Aorta (tissue), 5 donors: Measurements from ENCODE around the gene BCAR1. TPM values are rescaled to one million over a fixed set of nuclear protein-coding genes. Genes with fewer than 3 reads are reported as not detected.
A peak's percentile ranks its signal among the peaks of the same experiment; 100 is the strongest.
"Not testable (repeated sequence)": the region's sequence is repeated elsewhere in the genome, so short reads cannot be mapped to it uniquely, and the experiment has no call there.

Source experiments
- ATAC-seq: fragments of 200-7000 bp; cut with Tn5 transposase; one replicate; pipeline ENCODE4 v1.9.1; 2022; ENCODE audit warnings: moderate library complexity; ENCODE audit not compliant: low FRiP score
- DNase-seq, 2 donors: peaks; one replicate each; pipeline ENCODE4 v3.0.0-alpha.2; 2020
- H3K27ac ChIP-seq, 2 donors: one replicate each; pipeline ENCODE4 v1.5.1; 2013; ENCODE audit warnings: low read length in 2 of 2, mild to moderate bottlenecking in 2 of 2, moderate library complexity in 2 of 2, control low read depth in 1 of 2, inconsistent platforms in 1 of 2, low read depth in 1 of 2
- H3K27me3 ChIP-seq, 2 donors: one replicate each; pipeline ENCODE4 v1.6.1; 2013; ENCODE audit warnings: control low read depth in 1 of 2, low read length in 1 of 2, mild to moderate bottlenecking in 1 of 2, moderate library complexity in 1 of 2; ENCODE audit not compliant: insufficient read depth in 2 of 2, control insufficient read depth in 1 of 2
- H3K36me3 ChIP-seq, 2 donors: one replicate each; pipeline ENCODE4 v1.6.1; 2013; ENCODE audit warnings: control low read depth in 1 of 2, low read length in 1 of 2, mild to moderate bottlenecking in 1 of 2; ENCODE audit not compliant: insufficient read depth in 2 of 2, control insufficient read depth in 1 of 2
- H3K4me1 ChIP-seq, 2 donors: one replicate each; pipeline ENCODE4 v1.6.1; 2013; ENCODE audit warnings: low read length in 2 of 2, control low read depth in 1 of 2, mild to moderate bottlenecking in 1 of 2, moderate library complexity in 1 of 2; ENCODE audit not compliant: insufficient read depth in 2 of 2, control insufficient read depth in 1 of 2
- H3K4me3 ChIP-seq, 2 donors: one replicate each; pipeline ENCODE4 v1.5.1; 2013; ENCODE audit warnings: low read length in 2 of 2, control low read depth in 1 of 2, mild to moderate bottlenecking in 1 of 2
- H3K9me3 ChIP-seq: one replicate; pipeline ENCODE4 v1.6.1; 2013; ENCODE audit warnings: mild to moderate bottlenecking, low read length; ENCODE audit not compliant: control insufficient read depth
- WGBS, 2 donors: extraction: QIAGEN DNeasy Blood & Tissue Kit; methylation state at CpG; one replicate each; pipeline ENCODE4 v1.1.7; 2013; 5-methylcytosine and 5-hydroxymethylcytosine counted together
- intact Hi-C, 2 donors: fragments of 100-400 bp; cut with DNase I; formaldehyde crosslinking; loops; one replicate each; pipeline versions ENCODE4 v1.14.2 to v1.15.0; 2022
- polyA plus RNA-seq, 2 donors: library from polyadenylated mRNA; stranded (reverse); fragments of 200-250 nt; gene quantifications; one replicate each; pipeline ENCODE4 v1.2.3, GENCODE V29; 2013
- total RNA-seq, 2 donors: library from RNA; stranded (reverse); fragmentation: NEBNext Ultra II Directional; extraction: Animal tissue kit (Norgen Biotek cat#: 25700); gene quantifications; one replicate each; pipeline ENCODE4 v1.2.1, GENCODE V29; 2021
- donor health status: healthy with polysubstance abuse.
- donor health status: Bipolar disorder and iron deficiency.
- donor health status: DM: no; HTN: no; CAD: no.
- donor health status: DM: no; HTN: no; CAD: no.
- donor health status: DM: yes; HTN: yes; CAD: no.

Gene BCAR1
- total and polyA plus RNA-seq, 4 donors = 28.7 to 140 (median 90.5) TPM

- no peaks in the 10 kb centered on the region for H3K4me1 ChIP-seq
- no peaks in the 10 kb centered on the region for H3K9me3 ChIP-seq
- WGBS, 2 donors = 37 to 53% methylated on average over 5 of the region's 5 CpGs
- H3K27me3 ChIP-seq = no peaks in the 10 kb centered on the region
- H3K27ac ChIP-seq = no peak overlapping the region
- ATAC-seq (no peak), DNase-seq (no peak)
- H3K4me3 ChIP-seq = no peak overlapping the region
- intact Hi-C loops = no loop called here
- no peaks in the 10 kb centered on the region for H3K36me3 ChIP-seq
Measured at GRCh38 chr16:75219838-75220237, 31.6 kb downstream of the BCAR1 start.

- intact Hi-C loops = no loop called here
- ATAC-seq (no peak), DNase-seq (no peak)
- H3K9me3 ChIP-seq = no peaks in the 10 kb centered on the region
- H3K4me3 ChIP-seq = no peak overlapping the region
- H3K27me3 ChIP-seq = no peaks in the 10 kb centered on the region
- no peaks in the 10 kb centered on the region for H3K36me3 ChIP-seq
- H3K27ac ChIP-seq = no peak overlapping the region
- no peaks in the 10 kb centered on the region for H3K4me1 ChIP-seq
- 61 to 73% methylated on average over 4 of the region's 4 CpGs for WGBS, 2 donors
Measured at GRCh38 chr16:75219088-75219487, 32.3 kb downstream of the BCAR1 start.

DNA sequence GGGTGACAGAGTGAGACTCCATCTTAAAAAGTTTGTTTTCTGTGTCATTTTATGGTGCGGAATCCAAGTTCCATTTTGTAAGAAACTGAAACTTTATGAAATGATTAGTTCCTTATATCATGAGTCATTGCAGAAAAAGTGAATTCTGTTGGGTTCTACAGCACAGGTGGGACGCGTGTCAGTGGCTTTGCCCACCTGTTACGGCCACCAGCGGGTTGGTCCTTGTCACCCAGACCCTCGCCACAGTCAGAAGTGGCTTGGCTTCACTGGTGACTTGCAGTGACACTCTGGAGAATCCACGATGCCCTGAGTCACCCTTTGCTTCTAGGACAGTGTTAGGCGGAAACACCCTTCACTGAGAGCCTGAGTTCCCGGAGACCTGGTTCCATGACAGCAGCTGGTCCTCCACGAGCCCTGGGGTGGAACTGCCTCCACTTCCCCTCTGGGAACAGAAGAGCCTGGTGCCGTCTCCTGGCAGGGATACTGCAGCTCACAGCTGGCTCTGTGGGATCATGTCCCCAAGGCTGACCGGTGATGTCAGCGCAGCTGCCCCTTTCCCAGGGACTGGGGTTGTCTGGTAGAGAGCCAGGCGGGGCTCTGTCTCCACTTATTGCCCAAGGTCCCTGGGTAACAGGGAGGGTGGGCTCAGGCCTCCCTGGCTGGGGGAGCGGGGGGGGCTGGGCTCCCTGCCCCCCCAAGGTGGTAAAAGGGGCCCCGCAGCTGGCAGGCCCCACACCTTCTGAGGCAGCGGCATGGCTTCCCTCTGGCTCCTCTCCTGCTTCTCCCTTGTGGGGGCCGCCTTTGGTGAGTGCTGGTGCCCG, 33.0 kb downstream of the BCAR1 start, which contains the start of gene CTRB1:
TSS of gene CTRB1 (plus strand) at position 733 of the 821 bp plus-strand sequence. CDS start at position 753, 20 bp downstream.
- ATAC-seq (no peak), DNase-seq (no peak)
- Histone ChIP-seq H3K36me3 (no peaks in the 10 kb centered on the region), H3K4me3 (no peak within 1 kb of the TSS), H3K9me3 (no peaks in the 10 kb centered on the region), H3K27ac (no peak within 1 kb of the TSS), H3K27me3 (no peaks in the 10 kb centered on the region), H3K4me1 (no peaks in the 10 kb centered on the region)
- 88 to 93% methylated on average over 19 of the region's 19 CpGs for WGBS, 2 donors
- intact Hi-C loops = no loop called here

- ATAC-seq (no peak), DNase-seq (no peak)
- Histone ChIP-seq H3K9me3 (no peaks in the 10 kb centered on the region), H3K4me1 (no peaks in the 10 kb centered on the region), H3K27ac (no peak overlapping the region), H3K36me3 (no peaks in the 10 kb centered on the region), H3K4me3 (no peak overlapping the region), H3K27me3 (no peaks in the 10 kb centered on the region)
- WGBS, 2 donors = 90 to 92% methylated on average over 11 of the region's 11 CpGs
- intact Hi-C loops = no loop called here
Measured at GRCh38 chr16:75217389-75217851, 34.0 kb downstream of the BCAR1 start.

DNA sequence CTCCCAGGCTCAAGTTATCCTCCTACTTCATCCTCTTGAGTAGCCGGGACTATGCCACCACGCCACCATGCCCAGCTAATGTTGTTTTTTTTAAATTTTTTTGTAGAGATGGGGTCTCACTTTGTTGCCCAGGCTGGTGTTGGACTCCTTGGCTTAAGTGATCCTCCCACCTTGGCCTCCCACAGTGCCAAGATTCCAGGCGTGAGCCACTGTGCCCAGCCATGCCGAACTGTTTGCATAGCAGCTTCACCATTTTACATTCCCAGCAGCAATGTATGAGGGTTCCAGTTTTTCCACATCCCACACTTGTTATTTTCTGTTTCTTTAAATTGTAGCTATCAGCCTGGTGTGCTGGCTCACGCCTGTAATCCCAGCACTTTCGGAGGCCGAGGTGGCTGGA, 34.8 kb downstream of the BCAR1 start:
- Histone ChIP-seq H3K4me1 (no peaks in the 10 kb centered on the region), H3K4me3 (no peak overlapping the region), H3K27ac (no peak overlapping the region), H3K9me3 (no peaks in the 10 kb centered on the region), H3K27me3 (no peaks in the 10 kb centered on the region), H3K36me3 (no peaks in the 10 kb centered on the region)
- WGBS, 2 donors = 25 to 34% methylated on average over 7 of the region's 7 CpGs
- intact Hi-C loops = no loop called here
- DNase-seq (no peak), ATAC-seq (no peak)

DNA sequence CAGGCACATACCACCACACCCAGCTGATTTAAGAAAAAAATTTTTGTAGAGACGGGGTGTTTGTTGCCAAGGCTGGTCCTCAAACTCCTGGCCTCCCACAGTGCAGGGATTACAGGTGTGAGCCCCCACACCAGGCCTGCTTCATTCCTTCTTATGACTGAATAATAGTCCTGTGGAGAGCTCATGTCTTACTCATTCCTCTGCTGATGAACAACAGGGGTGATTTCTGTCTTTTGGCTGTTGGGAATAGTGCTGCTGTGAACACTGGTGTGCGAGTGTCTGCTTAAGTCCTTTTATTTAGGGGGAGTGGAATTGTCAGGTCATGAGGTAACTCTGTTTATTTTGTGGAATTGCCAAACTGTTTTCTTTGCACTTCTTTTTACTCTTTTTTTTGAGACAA, 35.3 kb downstream of the BCAR1 start:
- Histone ChIP-seq H3K4me1 (no peaks in the 10 kb centered on the region), H3K27me3 (no peaks in the 10 kb centered on the region), H3K27ac (no peak overlapping the region), H3K4me3 (no peak overlapping the region), H3K36me3 (no peaks in the 10 kb centered on the region), H3K9me3 (no peaks in the 10 kb centered on the region)
- 35 to 44% methylated on average over 2 of the region's 2 CpGs for WGBS, 2 donors
- ATAC-seq = no peak
- intact Hi-C loops = no loop called here
- no peak for DNase-seq

- WGBS, 2 donors = 84 to 85% methylated on average over 10 of the region's 10 CpGs
- H3K4me1 ChIP-seq, H3K4me3 ChIP-seq, H3K27me3 ChIP-seq, H3K9me3 ChIP-seq, ATAC-seq, H3K36me3 ChIP-seq, H3K27ac ChIP-seq, intact Hi-C loops: not testable (repeated sequence)
- DNase-seq = peak in 1 of 2 donors; percentile 41
Measured at GRCh38 chr16:75211286-75211685, 40.1 kb downstream of the BCAR1 start.

- Histone ChIP-seq H3K4me1 (no peaks in the 10 kb centered on the region), H3K9me3 (no peaks in the 10 kb centered on the region), H3K27me3 (no peaks in the 10 kb centered on the region), H3K36me3 (no peaks in the 10 kb centered on the region), H3K4me3 (no peak overlapping the region), H3K27ac (no peak overlapping the region)
- WGBS, 2 donors = 87 to 90% methylated on average over 5 of the region's 5 CpGs
- no peak for ATAC-seq
- intact Hi-C loops = no loop called here
- DNase-seq = peak in 1 of 2 donors; percentile 4
Measured at GRCh38 chr16:75209944-75210343, 41.5 kb downstream of the BCAR1 start.

DNA sequence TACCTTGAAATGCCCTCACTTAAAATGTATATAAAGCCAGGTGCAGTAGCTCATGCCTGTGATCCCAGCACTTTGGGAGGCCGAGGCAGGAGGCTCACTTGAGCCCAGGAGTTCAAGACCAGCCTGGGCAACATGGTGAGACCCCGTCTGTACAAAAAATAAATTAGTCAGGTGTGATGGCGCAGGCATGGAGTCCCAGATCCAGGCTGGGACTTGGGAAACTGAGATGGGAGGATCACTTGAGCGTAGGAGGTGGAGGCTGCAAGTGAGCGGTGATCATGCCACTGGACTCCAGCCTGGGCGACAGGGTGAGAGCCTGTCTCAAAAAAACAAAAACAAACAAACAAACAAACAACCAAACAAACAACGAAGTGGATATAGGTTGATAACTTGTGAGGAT, 41.9 kb downstream of the BCAR1 start:
- H3K27me3 ChIP-seq, H3K36me3 ChIP-seq, H3K4me3 ChIP-seq, H3K27ac ChIP-seq, H3K9me3 ChIP-seq, intact Hi-C loops, ATAC-seq, H3K4me1 ChIP-seq: not testable (repeated sequence)
- DNase-seq = peak in 1 of 2 donors; percentile 6
- WGBS, 2 donors = 91 to 92% methylated on average over 7 of the region's 7 CpGs
